Smooth muscle cell of the pulmonary artery (primary cell): ENCODE results near the gene SIPA1. TPM values are rescaled to one million over a fixed set of nuclear protein-coding genes. Genes with fewer than 3 reads are reported as not detected.

ENCODE experiments used
- total RNA-seq: library from RNA; depleted of rRNA; stranded (reverse); fragments of >200 nt; gene quantifications from 2 replicates; pipeline ENCODE4 v1.2.3, GENCODE V29; 2014

Gene SIPA1, protein sequence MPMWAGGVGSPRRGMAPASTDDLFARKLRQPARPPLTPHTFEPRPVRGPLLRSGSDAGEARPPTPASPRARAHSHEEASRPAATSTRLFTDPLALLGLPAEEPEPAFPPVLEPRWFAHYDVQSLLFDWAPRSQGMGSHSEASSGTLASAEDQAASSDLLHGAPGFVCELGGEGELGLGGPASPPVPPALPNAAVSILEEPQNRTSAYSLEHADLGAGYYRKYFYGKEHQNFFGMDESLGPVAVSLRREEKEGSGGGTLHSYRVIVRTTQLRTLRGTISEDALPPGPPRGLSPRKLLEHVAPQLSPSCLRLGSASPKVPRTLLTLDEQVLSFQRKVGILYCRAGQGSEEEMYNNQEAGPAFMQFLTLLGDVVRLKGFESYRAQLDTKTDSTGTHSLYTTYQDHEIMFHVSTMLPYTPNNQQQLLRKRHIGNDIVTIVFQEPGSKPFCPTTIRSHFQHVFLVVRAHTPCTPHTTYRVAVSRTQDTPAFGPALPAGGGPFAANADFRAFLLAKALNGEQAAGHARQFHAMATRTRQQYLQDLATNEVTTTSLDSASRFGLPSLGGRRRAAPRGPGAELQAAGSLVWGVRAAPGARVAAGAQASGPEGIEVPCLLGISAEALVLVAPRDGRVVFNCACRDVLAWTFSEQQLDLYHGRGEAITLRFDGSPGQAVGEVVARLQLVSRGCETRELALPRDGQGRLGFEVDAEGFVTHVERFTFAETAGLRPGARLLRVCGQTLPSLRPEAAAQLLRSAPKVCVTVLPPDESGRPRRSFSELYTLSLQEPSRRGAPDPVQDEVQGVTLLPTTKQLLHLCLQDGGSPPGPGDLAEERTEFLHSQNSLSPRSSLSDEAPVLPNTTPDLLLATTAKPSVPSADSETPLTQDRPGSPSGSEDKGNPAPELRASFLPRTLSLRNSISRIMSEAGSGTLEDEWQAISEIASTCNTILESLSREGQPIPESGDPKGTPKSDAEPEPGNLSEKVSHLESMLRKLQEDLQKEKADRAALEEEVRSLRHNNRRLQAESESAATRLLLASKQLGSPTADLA
- total RNA-seq = 23.3 and 23.8 TPM in 2 replicates

DNA sequence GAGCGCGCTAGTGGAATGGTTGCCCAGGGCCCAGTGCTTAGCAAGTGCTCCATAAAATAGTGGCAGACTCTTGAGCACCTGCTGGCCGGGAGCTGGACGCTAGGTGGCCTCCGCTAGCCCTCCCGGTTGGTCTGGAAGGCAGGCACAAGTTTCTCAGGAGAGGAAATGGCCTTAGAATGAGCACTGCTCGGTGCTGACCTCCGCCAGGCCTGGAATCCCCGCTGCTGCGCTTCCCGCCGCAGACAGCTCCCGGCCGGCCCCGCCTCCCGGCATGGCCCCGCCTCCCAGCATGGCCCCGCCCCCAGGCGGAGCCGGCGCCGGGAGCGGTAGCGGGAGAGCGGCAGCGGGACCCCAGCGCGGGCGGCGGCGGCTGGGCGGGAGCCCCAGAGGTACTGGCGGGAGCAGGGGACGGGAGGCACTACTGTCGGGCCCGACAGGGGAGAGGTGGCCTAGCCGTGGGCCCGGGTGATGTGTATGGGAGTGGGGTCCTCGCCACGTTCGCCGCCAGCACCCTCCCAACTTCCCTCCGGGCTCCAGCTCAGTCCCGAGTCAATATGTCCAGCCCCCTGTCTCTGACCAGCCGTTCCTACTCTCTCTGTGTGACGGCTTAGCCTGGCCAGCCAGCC lies at the start of gene SIPA1:
Gene SIPA1 (plus strand): TSS at position 308 of the 626 bp plus-strand sequence. CDS start 2,821 bp downstream, outside the sequence.

DNA sequence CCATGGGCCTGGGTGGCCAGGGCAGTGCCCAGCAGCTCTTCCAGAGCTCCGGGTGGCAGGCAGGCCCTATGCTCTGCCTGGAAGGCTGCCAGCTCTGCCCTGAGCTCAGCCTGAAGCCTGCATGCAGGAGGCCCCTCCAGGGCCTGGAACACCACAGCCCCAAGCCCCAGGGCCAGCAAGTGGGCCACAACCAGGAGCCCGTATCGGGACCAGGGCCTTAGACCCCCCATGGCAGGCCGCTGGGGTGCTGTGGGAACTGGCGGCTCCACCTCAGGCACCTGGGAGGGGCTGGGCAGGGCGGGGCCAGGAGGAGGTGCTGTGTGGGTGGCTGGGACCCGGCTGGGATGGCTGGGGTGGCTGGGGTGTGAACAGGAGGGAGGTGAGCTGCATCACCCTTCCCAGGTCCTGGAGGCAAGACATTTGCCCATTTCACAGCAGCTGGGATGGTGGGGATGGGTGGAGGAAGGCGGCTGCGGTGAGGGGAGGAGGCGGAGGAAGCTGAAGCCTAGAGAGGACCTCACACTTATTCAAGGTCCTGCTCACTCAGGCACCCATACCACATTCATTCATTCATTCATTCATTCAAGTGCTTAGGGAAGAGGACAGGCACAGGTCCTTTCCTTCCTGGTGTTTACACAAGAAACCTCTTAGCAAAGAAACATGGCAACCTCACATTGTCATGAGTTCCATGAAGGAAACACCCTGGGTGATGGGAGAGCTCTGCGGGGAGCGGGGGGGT lies 42.2 kb upstream of the SIPA1 start, which contains the start of gene KCNK7:
Gene KCNK7 (minus strand): TSS at position 258 of the 739 bp plus-strand sequence. CDS start 28 bp downstream, at position 230.

DNA sequence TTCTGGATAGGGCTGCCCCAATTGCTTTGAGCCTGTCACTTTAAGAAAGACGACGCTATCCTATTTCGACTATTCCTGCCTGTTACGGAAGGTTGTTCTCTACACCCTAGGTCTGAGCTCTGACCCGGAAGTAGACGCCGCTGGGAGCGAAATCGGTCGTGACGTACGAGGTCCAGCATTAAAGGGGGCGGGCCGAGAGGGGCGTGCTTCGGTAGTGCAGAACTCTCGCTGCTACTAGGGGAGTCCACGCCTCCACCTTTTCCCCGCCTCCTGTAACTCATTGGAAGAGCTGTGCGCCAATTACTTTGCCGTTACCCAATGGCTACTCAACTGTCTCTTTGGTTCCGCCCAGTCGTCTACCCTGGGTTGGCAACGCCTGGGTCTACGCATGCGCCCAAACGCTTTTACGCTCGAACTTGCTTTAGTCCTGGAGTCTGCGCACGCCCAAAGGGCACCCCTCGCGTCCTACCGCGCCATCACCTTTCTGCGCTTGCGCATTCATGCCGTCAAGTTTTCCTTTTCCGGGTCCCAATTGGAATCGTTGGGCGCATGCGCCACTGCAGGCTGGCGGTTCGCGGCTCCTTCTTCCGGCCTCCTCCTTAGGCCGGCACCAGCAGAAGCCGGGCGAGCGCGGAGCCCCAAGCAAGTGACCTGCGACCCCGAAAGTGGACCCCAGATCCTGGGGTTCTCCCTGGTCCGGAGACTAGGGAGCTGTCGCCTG lies 22.5 kb upstream of the SIPA1 start, which contains the start of gene PCNX3:
Gene PCNX3 (plus strand): TSS at position 548 of the 721 bp plus-strand sequence. CDS start 536 bp downstream, outside the sequence.

DNA sequence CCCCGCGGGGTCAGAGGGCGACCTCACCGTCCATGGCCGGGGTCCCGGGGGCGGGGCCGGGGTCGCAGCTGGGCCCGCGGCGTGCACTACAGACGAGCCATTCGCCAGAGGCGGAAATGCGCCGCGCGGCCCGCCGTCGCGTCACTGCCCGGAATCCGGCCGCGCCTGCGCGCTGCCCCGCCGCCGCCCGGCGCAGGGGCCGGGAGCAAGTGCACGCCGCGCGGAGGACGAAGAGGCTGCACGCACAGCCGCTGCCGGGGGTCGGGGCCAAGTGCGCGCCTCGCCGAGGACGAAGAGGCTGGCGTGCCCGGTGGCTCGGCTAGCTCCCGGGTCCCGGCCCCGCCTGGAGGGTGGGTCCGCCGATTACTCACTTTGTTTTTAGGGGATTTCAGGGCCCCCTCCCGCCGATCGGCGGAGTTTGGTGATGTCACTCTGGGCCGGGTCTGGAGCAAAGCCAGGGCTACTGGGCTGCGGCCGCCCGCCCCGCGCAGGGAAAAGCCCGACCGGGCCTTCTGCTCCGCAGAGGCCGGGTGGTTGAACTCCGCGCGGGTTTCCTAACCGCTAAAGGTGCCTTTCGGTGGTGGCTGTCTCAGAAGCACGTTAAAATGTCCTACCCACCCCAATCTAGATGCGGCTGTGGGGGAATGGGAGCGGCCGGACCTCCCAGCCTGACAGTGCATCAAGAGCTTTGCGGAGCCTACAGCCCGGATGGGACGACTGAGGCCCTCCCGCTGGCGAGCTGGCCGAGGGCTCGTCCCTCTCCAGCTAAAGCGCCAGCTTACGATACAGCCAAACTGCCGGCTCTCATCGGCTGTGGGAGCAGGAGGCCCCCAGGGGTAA lies 25.1 kb downstream of the SIPA1 start, which contains the start of gene RELA:
Gene RELA (minus strand): TSS at position 118 of the 840 bp plus-strand sequence. CDS start 84 bp downstream, at position 34.

Other genes with a start within 250 kb of the SIPA1 start
- 311 and 515 TPM in 2 replicates for gene NEAT1, start 215.3 kb upstream of the SIPA1 start, total RNA-seq
- gene MALAT1, start 139.1 kb upstream of the SIPA1 start, total RNA-seq = 10,790 and 14,969 TPM in 2 replicates
- gene SCYL1, start 113.0 kb upstream of the SIPA1 start, total RNA-seq = 97.8 and 105 TPM in 2 replicates
- gene LTBP3, start 79.7 kb upstream of the SIPA1 start, total RNA-seq = 138 and 166 TPM in 2 replicates
- 31.5 and 37.9 TPM in 2 replicates for gene ZNRD2, start 67.6 kb upstream of the SIPA1 start, total RNA-seq
- 23.5 and 41.3 TPM in 2 replicates for gene FAM89B, start 65.6 kb upstream of the SIPA1 start, total RNA-seq
- gene EHBP1L1, start 62.0 kb upstream of the SIPA1 start, total RNA-seq = 97.6 and 153 TPM in 2 replicates
- 0.07 and 0.10 TPM in 2 replicates for gene KCNK7, start 42.3 kb upstream of the SIPA1 start, total RNA-seq
- gene MAP3K11, start 23.9 kb upstream of the SIPA1 start, total RNA-seq = 21.7 and 32.6 TPM in 2 replicates
- 24.2 and 36.9 TPM in 2 replicates for gene PCNX3, start 22.3 kb upstream of the SIPA1 start, total RNA-seq
- 22.9 and 30.1 TPM in 2 replicates for gene RELA, start 24.8 kb downstream of the SIPA1 start, total RNA-seq
- 37.6 and 42.1 TPM in 2 replicates for gene KAT5, start 74.2 kb downstream of the SIPA1 start, total RNA-seq
- gene RNASEH2C, start 82.7 kb downstream of the SIPA1 start, total RNA-seq = 17.4 and 20.1 TPM in 2 replicates
- gene AP5B1, start 142.9 kb downstream of the SIPA1 start, total RNA-seq = 7.6 and 12.5 TPM in 2 replicates
- gene OVOL1, start 149.0 kb downstream of the SIPA1 start, total RNA-seq = not detected in 2 replicates
- gene SNX32, start 195.9 kb downstream of the SIPA1 start, total RNA-seq = 1.3 and 4.0 TPM in 2 replicates
- gene CFL1, start 220.1 kb downstream of the SIPA1 start, total RNA-seq = 662 and 789 TPM in 2 replicates
- gene MUS81, start 222.3 kb downstream of the SIPA1 start, total RNA-seq = 35.4 and 52.0 TPM in 2 replicates
- gene EFEMP2, start 234.7 kb downstream of the SIPA1 start, total RNA-seq = 114 and 154 TPM in 2 replicates
- 0.07 TPM in 1 of 2 replicates, not detected in the other for gene CTSW, start 241.7 kb downstream of the SIPA1 start, total RNA-seq